H9 (cell line): ENCODE results near the gene ITPR3. TPM values are rescaled to one million over a fixed set of nuclear protein-coding genes. Genes with fewer than 3 reads are reported as not detected.

Source experiments
- DNase-seq: peaks from one replicate; pipeline ENCODE4 v3.0.0-alpha.2; 2017
- H2AFZ ChIP-seq: one replicate; pipeline ENCODE4 v1.6.1; 2013; ENCODE audit warnings: mild to moderate bottlenecking, low read length, control low read depth, moderate library complexity
- H2AK5ac ChIP-seq: 2 replicates; pipeline ENCODE4 v1.6.1; 2013; ENCODE audit warnings: low read length, control low read depth, mixed read lengths; ENCODE audit not compliant: insufficient read length
- H2BK120ac ChIP-seq: one replicate; pipeline ENCODE4 v1.6.1; 2013; ENCODE audit warnings: low read depth, mild to moderate bottlenecking, low read length, control low read depth, inconsistent platforms; ENCODE audit not compliant: poor library complexity, severe bottlenecking
- H2BK12ac ChIP-seq: 2 replicates; pipeline ENCODE4 v1.6.1; 2013; ENCODE audit warnings: low read length, control low read depth, mixed read lengths, low read depth; ENCODE audit not compliant: insufficient read length
- H2BK15ac ChIP-seq: 2 replicates; pipeline ENCODE4 v1.6.1; 2013; ENCODE audit warnings: low read depth, low read length, control low read depth
- H2BK20ac ChIP-seq: one replicate; pipeline ENCODE4 v1.6.1; 2013; ENCODE audit warnings: low read depth, mild to moderate bottlenecking, low read length, control low read depth, inconsistent platforms; ENCODE audit not compliant: poor library complexity, severe bottlenecking
- H2BK5ac ChIP-seq: 2 replicates; pipeline ENCODE4 v1.6.1; 2013; ENCODE audit warnings: low read length, control low read depth, mixed read lengths; ENCODE audit not compliant: insufficient read length
- H3K14ac ChIP-seq: 2 replicates; pipeline ENCODE4 v1.6.1; 2013; ENCODE audit warnings: low read length, control low read depth; ENCODE audit not compliant: insufficient read depth
- H3K18ac ChIP-seq: 2 replicates; pipeline ENCODE4 v1.6.1; 2013; ENCODE audit warnings: low read depth, mild to moderate bottlenecking, mixed read lengths, low read length, control low read depth; ENCODE audit not compliant: insufficient read length
- H3K23ac ChIP-seq: 2 replicates; pipeline ENCODE4 v1.6.1; 2013; ENCODE audit warnings: low read length, control low read depth, mixed read lengths, low read depth; ENCODE audit not compliant: insufficient read length
- H3K23me2 ChIP-seq: 2 replicates; pipeline ENCODE4 v1.6.1; 2013; ENCODE audit warnings: low read depth, mild to moderate bottlenecking, mixed read lengths, low read length, control low read depth; ENCODE audit not compliant: insufficient read length, poor library complexity, severe bottlenecking
- H3K27ac ChIP-seq: 2 replicates; pipeline ENCODE4 v1.5.1; 2013; ENCODE audit warnings: low read length, control low read depth, mixed read lengths, low read depth; ENCODE audit not compliant: insufficient read length
- H3K27me3 ChIP-seq: 2 replicates; pipeline ENCODE4 v1.6.1; 2013; ENCODE audit warnings: low read length, control low read depth, inconsistent platforms; ENCODE audit not compliant: insufficient read depth
- H3K4ac ChIP-seq: 2 replicates; pipeline ENCODE4 v1.6.1; 2013; ENCODE audit warnings: low read depth, mild to moderate bottlenecking, control low read depth, inconsistent platforms, low read length, moderate library complexity
- H3K4me1 ChIP-seq: 2 replicates; pipeline ENCODE4 v1.6.1; 2013; ENCODE audit warnings: low read length, control low read depth, inconsistent platforms; ENCODE audit not compliant: insufficient read depth
- H3K4me2 ChIP-seq: 2 replicates; pipeline ENCODE4 v1.6.1; 2013; ENCODE audit warnings: low read length, control low read depth, mixed read lengths; ENCODE audit not compliant: insufficient read length, insufficient read depth
- H3K56ac ChIP-seq: 2 replicates; pipeline ENCODE4 v1.6.1; 2013; ENCODE audit warnings: low read depth, mild to moderate bottlenecking, mixed read lengths, low read length, control low read depth; ENCODE audit not compliant: insufficient read length
- H3K79me1 ChIP-seq: 2 replicates; pipeline ENCODE4 v1.6.1; 2013; ENCODE audit warnings: low read depth, mild to moderate bottlenecking, moderate library complexity, low read length, control low read depth, inconsistent platforms; ENCODE audit not compliant: insufficient read depth, poor library complexity, severe bottlenecking
- H3K79me2 ChIP-seq: 2 replicates; pipeline ENCODE4 v1.6.1; 2013; ENCODE audit warnings: low read length, control low read depth, inconsistent platforms; ENCODE audit not compliant: insufficient read depth
- H3K9ac ChIP-seq: 2 replicates; pipeline ENCODE4 v1.6.1; 2013; ENCODE audit warnings: low read length, control low read depth, mixed read lengths; ENCODE audit not compliant: insufficient read length; ENCODE audit errors: extremely low read depth
- H3K9me3 ChIP-seq: one replicate; pipeline ENCODE4 v1.6.1; 2013; ENCODE audit warnings: low read depth, low read length, inconsistent platforms; ENCODE audit not compliant: control insufficient read depth
- H3T11ph ChIP-seq: one replicate; pipeline ENCODE4 v1.6.1; 2013; ENCODE audit warnings: mild to moderate bottlenecking, low read length, control low read depth, inconsistent platforms
- H4K20me1 ChIP-seq: one replicate; pipeline ENCODE4 v1.6.1; 2013; ENCODE audit not compliant: control insufficient read depth, insufficient read length, insufficient read depth
- H4K5ac ChIP-seq: 2 replicates; pipeline ENCODE4 v1.6.1; 2013; ENCODE audit warnings: low read depth, mild to moderate bottlenecking, mixed read lengths, low read length, control low read depth; ENCODE audit not compliant: insufficient read length
- H4K8ac ChIP-seq: replicated peaks from 2 replicates; pipeline ENCODE4 v1.6.1; 2013; ENCODE audit warnings: low read length, control low read depth, mixed read lengths, low read depth; ENCODE audit not compliant: insufficient read length
- H4K91ac ChIP-seq: 2 replicates; pipeline ENCODE4 v1.6.1; 2013; ENCODE audit warnings: low read depth, mild to moderate bottlenecking, moderate library complexity, mixed read lengths, low read length, control low read depth; ENCODE audit not compliant: insufficient read length
- H3K27ac Mint-ChIP-seq, 3 experiments: 2 replicates in 2 of 3; 3 replicates in 1 of 3; pipeline ENCODE4 v1.8.0; 2020 to 2021; ENCODE audit warnings: mixed read lengths in 3 of 3, mild to moderate bottlenecking in 1 of 3, moderate library complexity in 1 of 3
- H3K27me3 Mint-ChIP-seq: 2 replicates; pipeline ENCODE4 v1.8.0; 2021; ENCODE audit warnings: low read depth, mild to moderate bottlenecking, moderate library complexity, mixed read lengths
- H3K36me3 Mint-ChIP-seq, 3 experiments: 2 replicates in 2 of 3; 3 replicates in 1 of 3; pipeline ENCODE4 v1.8.0; 2020 to 2021; ENCODE audit warnings: low read depth in 3 of 3, mixed read lengths in 3 of 3; ENCODE audit not compliant: insufficient read depth in 1 of 3
- H3K4me1 Mint-ChIP-seq, 2 experiments: 2 replicates each; pipeline ENCODE4 v1.8.0; 2020; ENCODE audit warnings: mixed read lengths in 2 of 2
- H3K4me3 Mint-ChIP-seq, 2 experiments: 2 replicates in 1 of 2; 3 replicates in 1 of 2; pipeline ENCODE4 v1.8.0; 2020 to 2021; ENCODE audit warnings: mild to moderate bottlenecking in 2 of 2, mixed read lengths in 2 of 2, moderate library complexity in 1 of 2
- H3K9me3 Mint-ChIP-seq, 2 experiments: 2 replicates in 1 of 2; 3 replicates in 1 of 2; pipeline ENCODE4 v1.8.0; 2020; ENCODE audit warnings: mild to moderate bottlenecking in 2 of 2, mixed read lengths in 2 of 2, moderate library complexity in 1 of 2
- CTCF ChIP-seq: fragments of 200-600 bp; sonication (generic); conservative IDR thresholded peaks from 3 replicates; pipeline ENCODE4 v1.8.0; 2021; ENCODE audit warnings: antibody characterized with exemption, mild to moderate bottlenecking
- WGBS: extraction: QIAGEN DNeasy Blood & Tissue Kit; methylation state at CpG from one replicate; pipeline ENCODE4 v1.1.7; 2013; ENCODE audit warnings: missing lambda C conversion rate, low lambda C conversion rate, mixed read lengths; ENCODE audit not compliant: insufficient read length; ENCODE audit errors: extremely low coverage; 5-methylcytosine and 5-hydroxymethylcytosine counted together
- total RNA-seq: library from RNA; stranded (reverse); gene quantifications from 2 replicates; pipeline ENCODE4 v1.2.1, GENCODE V29; 2021

The ITPR3 gene
- total RNA-seq, 1 experiment from 2014 or later: 40.3 TPM

- Histone ChIP-seq H3K14ac (no peak overlapping the region), H4K91ac (no peak overlapping the region), H3K79me2 (no peaks in the 10 kb centered on the region), H2BK12ac (no peak overlapping the region), H2AFZ (no peak overlapping the region), H2BK5ac (no peak overlapping the region), H3K18ac (no peak overlapping the region), H3K4me1 (peaks cover 4% of the 10 kb centered on the region; the same call in 1 of the 2 replicates), H3T11ph (no peak overlapping the region), H3K9me3 (no peaks in the 10 kb centered on the region), H3K4ac (no peak overlapping the region), H3K56ac (no peak overlapping the region), H3K23ac (no peak overlapping the region), H3K27ac (no peak overlapping the region), H3K79me1 (no peaks in the 10 kb centered on the region), H2BK120ac (no peak overlapping the region), H2BK20ac (no peak overlapping the region), H3K27me3 (no peaks in the 10 kb centered on the region), H3K4me2 (no peak overlapping the region), H4K8ac (no peak overlapping the region), H4K5ac (no peak overlapping the region), H3K9ac (no peak overlapping the region), H2BK15ac (no peak overlapping the region), H4K20me1 (no peaks in the 10 kb centered on the region), H2AK5ac (no peak overlapping the region), H3K23me2 (no peaks in the 10 kb centered on the region)
- Mint-ChIP-seq H3K27me3 (peaks cover 21% of the 10 kb centered on the region), H3K4me1 (peaks cover 51% of the 10 kb centered on the region in 2 experiments), H3K9me3 (no peaks in the 10 kb centered on the region), H3K27ac (no peak overlapping the region), H3K36me3 (no peaks in the 10 kb centered on the region), H3K4me3 (no peak overlapping the region)
- no peak for DNase-seq
- WGBS: no CpG with 5 or more reads among the region's 7 CpGs
- no peak for TF ChIP-seq CTCF
Measured at GRCh38 chr6:33725891-33726673, 105.0 kb downstream of the ITPR3 start.
